Measurements from ENCODE around the gene PPP2R5E.

Gene PPP2R5E

DNA sequence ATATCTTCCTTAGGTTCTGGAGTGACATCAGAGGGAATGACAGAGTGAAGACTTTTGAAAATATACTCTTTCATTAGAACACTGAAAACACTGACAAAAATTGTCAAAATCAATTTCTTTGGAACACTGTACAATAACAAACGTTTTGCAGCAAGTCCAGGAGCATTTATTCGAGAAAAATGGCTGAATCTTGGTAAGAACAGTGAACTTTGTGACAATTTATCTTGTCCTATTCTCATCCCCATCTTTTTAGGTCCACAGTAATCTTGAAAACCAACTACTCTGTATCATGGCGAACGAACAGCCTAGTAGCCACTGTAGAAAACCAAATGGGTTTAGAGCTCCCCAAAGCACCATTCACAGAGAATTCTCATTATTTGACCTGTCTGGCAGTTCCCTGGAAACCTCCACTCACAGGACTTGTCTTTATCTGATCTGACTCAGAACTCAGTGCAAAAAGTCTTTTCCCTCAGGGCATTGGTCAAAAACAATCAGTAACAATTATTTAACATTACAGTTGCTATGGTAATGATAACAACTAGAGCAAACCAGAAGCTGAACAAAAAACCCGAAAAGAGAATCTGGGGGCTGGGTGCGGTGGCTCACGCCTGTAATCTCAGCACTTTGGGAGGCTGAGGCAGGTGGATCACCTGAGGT lies 20.3 kb upstream of the PPP2R5E start:
- TF ChIP-seq CTCF (IDR thresholded peaks at IDR 0.05; ENCODE audit: low read depth, low read length, missing control alignments): no peak
- DNase-seq (ENCODE audit: extremely low read depth, low read depth): no peak
- no peak overlapping the region for H3K4me3 ChIP-seq (replicated peaks; ENCODE audit: low read depth, low read length)

- TF ChIP-seq CTCF (IDR thresholded peaks at IDR 0.05; ENCODE audit: low read depth, low read length, missing control alignments): no peak
- DNase-seq (ENCODE audit: extremely low read depth, low read depth): no peak
- no peak overlapping the region for H3K4me3 ChIP-seq (replicated peaks; ENCODE audit: low read depth, low read length)
Measured at GRCh38 chr14:63562405-63562804, 19.2 kb upstream of the PPP2R5E start.

DNA sequence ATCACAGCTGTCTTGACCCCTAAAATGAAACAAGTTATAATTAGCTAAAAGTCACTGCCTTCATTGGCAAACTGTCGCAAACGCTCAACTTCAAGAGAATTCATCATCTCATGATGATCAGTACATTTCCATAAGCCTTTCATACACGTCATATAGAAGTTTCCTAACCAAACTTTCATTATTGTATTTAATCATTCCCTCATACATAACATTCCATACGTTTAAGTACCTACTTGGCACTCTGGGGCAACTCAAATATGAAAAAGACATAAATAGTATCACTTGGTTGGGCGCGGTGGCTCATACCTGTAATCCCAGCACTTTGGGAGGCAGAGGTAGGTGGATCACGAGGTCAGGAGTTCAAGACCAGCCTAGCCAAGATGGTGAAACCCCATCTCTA lies 12.4 kb upstream of the PPP2R5E start:
- no peak for TF ChIP-seq CTCF (IDR thresholded peaks at IDR 0.05; ENCODE audit: low read depth, low read length, missing control alignments)
- DNase-seq (ENCODE audit: extremely low read depth, low read depth): no peak
- no peak overlapping the region for H3K4me3 ChIP-seq (replicated peaks; ENCODE audit: low read depth, low read length)

DNA sequence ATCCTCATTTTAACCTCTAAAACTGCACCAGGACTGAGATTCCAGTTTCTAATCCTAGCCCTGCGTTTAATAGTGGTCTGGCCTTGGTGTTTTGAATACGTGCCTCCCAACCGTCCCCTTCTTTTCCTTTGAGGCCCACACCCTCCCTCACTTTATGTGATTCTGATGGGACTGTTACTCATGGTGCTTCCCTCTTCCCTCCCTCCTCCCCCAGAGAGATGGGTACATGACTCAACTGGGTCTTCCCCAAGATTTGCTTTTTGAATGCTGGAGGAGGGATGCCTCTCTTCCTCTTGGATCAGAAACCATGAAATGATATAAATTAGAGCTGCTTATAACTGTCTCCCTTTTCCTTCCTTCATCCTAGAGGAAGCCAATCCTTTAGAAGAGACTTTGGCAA lies 8.2 kb upstream of the PPP2R5E start:
- no peak for TF ChIP-seq CTCF (IDR thresholded peaks at IDR 0.05; ENCODE audit: low read depth, low read length, missing control alignments)
- DNase-seq (ENCODE audit: extremely low read depth, low read depth): no peak
- no peak overlapping the region for H3K4me3 ChIP-seq (replicated peaks; ENCODE audit: low read depth, low read length)

DNA sequence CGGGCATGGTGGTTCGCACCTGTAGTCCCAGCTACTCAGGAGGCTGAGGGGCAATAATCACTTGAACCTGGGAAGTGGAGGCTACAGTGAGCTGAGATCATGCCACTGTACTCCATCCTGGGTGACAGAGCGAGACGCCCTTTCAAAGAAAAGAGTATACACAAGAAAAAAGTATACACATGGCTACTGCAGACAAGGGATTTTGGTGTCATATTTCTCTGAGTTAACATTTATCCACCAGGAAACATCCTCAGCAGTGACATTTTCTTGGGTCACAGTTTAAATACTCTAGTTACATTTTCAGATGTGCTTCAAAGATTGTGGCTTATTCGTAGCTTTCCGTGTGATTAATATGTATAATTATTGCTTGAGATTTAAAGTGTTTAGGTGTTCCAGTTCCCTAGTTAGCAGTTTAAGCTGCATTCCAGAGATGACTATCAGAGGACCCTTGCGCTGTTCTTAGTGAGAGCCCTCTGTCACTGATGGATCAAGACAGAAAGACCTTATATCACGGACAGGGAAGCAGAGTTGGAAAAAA lies 4.7 kb upstream of the PPP2R5E start:
- no peak overlapping the region for H3K4me3 ChIP-seq (replicated peaks; ENCODE audit: low read depth, low read length)
- no peak for TF ChIP-seq CTCF (IDR thresholded peaks at IDR 0.05; ENCODE audit: low read depth, low read length, missing control alignments)
- no peak for DNase-seq (ENCODE audit: extremely low read depth, low read depth)

DNA sequence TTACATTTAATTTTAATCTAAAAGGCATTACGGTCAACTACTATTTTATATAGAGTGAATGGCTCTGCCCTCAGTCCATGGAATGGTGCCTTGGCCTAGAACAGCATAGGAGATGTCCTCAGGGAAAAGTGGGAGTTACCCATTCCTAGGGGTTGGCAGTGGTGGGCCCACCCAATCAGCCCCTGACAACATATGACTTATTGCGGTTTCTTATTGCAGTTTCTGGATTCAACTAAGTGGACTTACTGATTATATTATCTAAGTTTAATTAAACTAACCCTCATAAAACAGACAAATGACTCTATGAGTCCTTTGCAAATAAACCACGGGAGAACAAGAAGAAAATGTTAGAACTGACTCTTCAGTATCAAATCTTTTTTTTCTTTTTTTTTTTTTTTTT lies 2.3 kb upstream of the PPP2R5E start:
- no peak overlapping the region for H3K4me3 ChIP-seq (replicated peaks; ENCODE audit: low read depth, low read length)
- TF ChIP-seq CTCF (IDR thresholded peaks at IDR 0.05; ENCODE audit: low read depth, low read length, missing control alignments): no peak
- no peak for DNase-seq (ENCODE audit: extremely low read depth, low read depth)

Measured in HFF-Myc (cell line).